Fibroblast of lung (primary cell): ENCODE measurements around the gene SOX9. TPM values are rescaled to one million over a fixed set of nuclear protein-coding genes. Genes with fewer than 3 reads are reported as not detected.
A peak's percentile ranks its signal among the peaks of the same experiment; 100 is the strongest.

Experiments used
- DNase-seq, 2 donors: peaks; one replicate each; pipeline versions ENCODE4 v3.0.0 to v3.0.0-alpha.2; 2010; ENCODE audit warnings: low read depth in 2 of 2
- H2AFZ ChIP-seq: 2 replicates; pipeline ENCODE4 v1.5.1; 2012; ENCODE audit warnings: low read length, control low read depth, inconsistent platforms
- H3K27ac ChIP-seq: 2 replicates; pipeline ENCODE4 v1.5.1; 2011; ENCODE audit warnings: low read length, control low read depth; ENCODE audit not compliant: insufficient read depth
- H3K27me3 ChIP-seq: 2 replicates; pipeline ENCODE4 v1.5.1; 2011; ENCODE audit warnings: mild to moderate bottlenecking, low read length; ENCODE audit not compliant: control insufficient read depth, insufficient read depth
- H3K36me3 ChIP-seq: 2 replicates; pipeline ENCODE4 v1.5.1; 2011; ENCODE audit warnings: low read length; ENCODE audit not compliant: control insufficient read depth, insufficient read depth
- H3K4me1 ChIP-seq: 2 replicates; pipeline ENCODE4 v1.5.1; 2011; ENCODE audit warnings: low read length; ENCODE audit not compliant: control insufficient read depth, insufficient read depth; ENCODE audit errors: extremely low read depth
- H3K4me2 ChIP-seq: 2 replicates; pipeline ENCODE4 v1.5.1; 2011; ENCODE audit warnings: low read length, control low read depth; ENCODE audit not compliant: insufficient read depth; ENCODE audit errors: extremely low read depth
- H3K4me3 ChIP-seq, 4 experiments: fragments of 200-600 bp in 1 of 4; sonication (generic) in 1 of 4; replicated peaks in 1 of 4; 2 replicates each; pipeline ENCODE4 v1.5.1; 2011 to 2016; ENCODE audit warnings: low read length in 4 of 4, low read depth in 3 of 4, mild to moderate bottlenecking in 3 of 4, control low read depth in 2 of 4, inconsistent platforms in 1 of 4, mixed read lengths in 1 of 4; ENCODE audit not compliant: insufficient read depth in 1 of 4; ENCODE audit errors: control extremely low read depth in 1 of 4
- H3K79me2 ChIP-seq: 2 replicates; pipeline ENCODE4 v1.5.1; 2012; ENCODE audit warnings: mild to moderate bottlenecking, low read length, inconsistent platforms; ENCODE audit not compliant: control insufficient read depth, insufficient read depth
- H3K9ac ChIP-seq: 2 replicates; pipeline ENCODE4 v1.5.1; 2011; ENCODE audit warnings: mild to moderate bottlenecking, low read length, control low read depth; ENCODE audit not compliant: insufficient read depth
- H3K9me3 ChIP-seq: 2 replicates; pipeline ENCODE4 v1.5.1; 2012; ENCODE audit warnings: low read depth, low read length; ENCODE audit not compliant: control insufficient read depth, insufficient read depth
- H4K20me1 ChIP-seq: 2 replicates; pipeline ENCODE4 v1.5.1; 2011; ENCODE audit warnings: low read length; ENCODE audit not compliant: control insufficient read depth, insufficient read depth; ENCODE audit errors: extremely low read depth
- EZH2 ChIP-seq: IDR thresholded peaks from 2 replicates; pipeline ENCODE4 v1.5.1; 2012; ENCODE audit warnings: low read length, control low read depth, mild to moderate bottlenecking; ENCODE audit errors: missing control alignments
- polyA plus RNA-seq, 2 donors: library from polyadenylated mRNA; depleted of rRNA in 1 of 2; stranded (reverse) in 1 of 2; unstranded in 1 of 2; fragments of >200 nt; gene quantifications; 2 replicates each; pipeline ENCODE4 v1.2.1, GENCODE V29; 2011 to 2012; ENCODE audit warnings: missing spikeins in 1 of 2
- total RNA-seq: library from RNA; depleted of rRNA; stranded (reverse); fragments of >200 nt; gene quantifications from 2 replicates; pipeline ENCODE4 v1.2.1, GENCODE V29; 2014
- TF ChIP-seq, protein P1 (sequence below), 2 donors: IDR thresholded peaks in 1 of 2; conservative IDR thresholded peaks in 1 of 2; 1 replicate in 1 of 2; 2 replicates in 1 of 2; pipeline ENCODE4 v1.5.1; 2011 to 2012; ENCODE audit warnings: low read length in 2 of 2, control low read depth in 1 of 2, inconsistent platforms in 1 of 2, low read depth in 1 of 2, mild to moderate bottlenecking in 1 of 2

Gene SOX9
- total and polyA plus RNA-seq, 2 donors (not counting 1 experiment from before 2014, with no cell fraction given), result 3.1 to 5.4 TPM

DNA sequence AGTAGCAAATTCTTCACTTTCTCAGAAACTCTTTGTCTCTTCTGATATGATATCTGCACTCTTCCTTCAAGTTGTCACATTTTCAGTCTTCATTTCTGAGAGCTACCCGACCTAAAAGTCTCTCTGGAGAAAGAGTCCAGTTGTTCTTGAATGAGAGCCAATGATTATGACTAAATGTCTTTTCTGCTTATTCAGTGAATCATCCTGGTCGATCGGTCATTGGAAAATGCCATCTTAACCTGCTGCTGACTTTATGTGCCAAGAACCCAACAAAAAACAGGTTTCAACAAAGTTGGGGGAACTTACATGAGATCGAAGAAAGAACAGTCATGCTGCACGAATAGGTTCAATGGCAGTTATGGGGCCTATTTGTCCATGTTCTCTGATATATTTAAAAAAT, 15.9 kb downstream of the SOX9 start:
- H3K4me3 ChIP-seq, result no peak overlapping the region
- no peak overlapping the region for H3K27ac ChIP-seq
- H4K20me1 ChIP-seq, result no peaks in the 10 kb centered on the region
- H3K27me3 ChIP-seq, result no peaks in the 10 kb centered on the region
- DNase-seq, result peak; percentile 79 to 87
- H2AFZ ChIP-seq, result no peak overlapping the region
- H3K9me3 ChIP-seq, result no peaks in the 10 kb centered on the region
- H3K9ac ChIP-seq, result no peak overlapping the region
- H3K4me2 ChIP-seq, result peak overlapping the region; percentile 42
- no peak for TF ChIP-seq EZH2
- TF ChIP-seq, protein P1, sequence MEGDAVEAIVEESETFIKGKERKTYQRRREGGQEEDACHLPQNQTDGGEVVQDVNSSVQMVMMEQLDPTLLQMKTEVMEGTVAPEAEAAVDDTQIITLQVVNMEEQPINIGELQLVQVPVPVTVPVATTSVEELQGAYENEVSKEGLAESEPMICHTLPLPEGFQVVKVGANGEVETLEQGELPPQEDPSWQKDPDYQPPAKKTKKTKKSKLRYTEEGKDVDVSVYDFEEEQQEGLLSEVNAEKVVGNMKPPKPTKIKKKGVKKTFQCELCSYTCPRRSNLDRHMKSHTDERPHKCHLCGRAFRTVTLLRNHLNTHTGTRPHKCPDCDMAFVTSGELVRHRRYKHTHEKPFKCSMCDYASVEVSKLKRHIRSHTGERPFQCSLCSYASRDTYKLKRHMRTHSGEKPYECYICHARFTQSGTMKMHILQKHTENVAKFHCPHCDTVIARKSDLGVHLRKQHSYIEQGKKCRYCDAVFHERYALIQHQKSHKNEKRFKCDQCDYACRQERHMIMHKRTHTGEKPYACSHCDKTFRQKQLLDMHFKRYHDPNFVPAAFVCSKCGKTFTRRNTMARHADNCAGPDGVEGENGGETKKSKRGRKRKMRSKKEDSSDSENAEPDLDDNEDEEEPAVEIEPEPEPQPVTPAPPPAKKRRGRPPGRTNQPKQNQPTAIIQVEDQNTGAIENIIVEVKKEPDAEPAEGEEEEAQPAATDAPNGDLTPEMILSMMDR (conservative IDR thresholded peaks at IDR 0.05 in 1 of 2, IDR thresholded peaks at IDR 0.05 in 1 of 2; ENCODE audit: low read depth in 1 of 2, low read length in 2 of 2), result no peak
- no peaks in the 10 kb centered on the region for H3K79me2 ChIP-seq
- H3K4me1 ChIP-seq, result peaks cover 5% of the 10 kb centered on the region
- no peaks in the 10 kb centered on the region for H3K36me3 ChIP-seq

DNA sequence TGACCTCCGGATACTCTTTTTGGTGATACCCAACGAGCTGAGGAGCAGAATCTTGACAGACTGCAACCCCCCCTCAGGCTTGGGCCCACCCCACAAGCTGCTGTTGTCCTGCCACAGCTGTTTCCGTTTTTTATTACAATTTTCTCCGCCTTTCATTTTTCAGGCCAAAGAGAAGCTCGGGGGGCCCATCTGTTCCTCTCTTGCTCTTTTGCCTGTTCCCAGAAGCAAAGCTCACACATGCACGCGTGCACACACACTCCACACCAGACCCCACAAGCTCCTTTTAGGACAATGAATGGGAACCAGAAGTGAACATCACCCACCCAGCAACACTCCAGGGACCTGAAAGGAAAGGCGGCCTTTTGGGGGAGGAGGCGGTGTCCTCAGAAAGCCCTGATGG, 16.3 kb downstream of the SOX9 start:
- no peak for TF ChIP-seq EZH2
- TF ChIP-seq, protein P1 (conservative IDR thresholded peaks at IDR 0.05 in 1 of 2, IDR thresholded peaks at IDR 0.05 in 1 of 2; ENCODE audit: low read depth in 1 of 2, low read length in 2 of 2), result no peak
- Histone ChIP-seq H4K20me1 (no peaks in the 10 kb centered on the region), H3K9ac (no peak overlapping the region), H3K79me2 (no peaks in the 10 kb centered on the region), H3K4me1 (peaks cover 5% of the 10 kb centered on the region), H3K4me2 (no peak overlapping the region), H3K27ac (no peak overlapping the region), H3K4me3 (no peak overlapping the region), H3K36me3 (no peaks in the 10 kb centered on the region), H2AFZ (no peak overlapping the region), H3K27me3 (no peaks in the 10 kb centered on the region), H3K9me3 (no peaks in the 10 kb centered on the region)
- DNase-seq, result no peak

DNA sequence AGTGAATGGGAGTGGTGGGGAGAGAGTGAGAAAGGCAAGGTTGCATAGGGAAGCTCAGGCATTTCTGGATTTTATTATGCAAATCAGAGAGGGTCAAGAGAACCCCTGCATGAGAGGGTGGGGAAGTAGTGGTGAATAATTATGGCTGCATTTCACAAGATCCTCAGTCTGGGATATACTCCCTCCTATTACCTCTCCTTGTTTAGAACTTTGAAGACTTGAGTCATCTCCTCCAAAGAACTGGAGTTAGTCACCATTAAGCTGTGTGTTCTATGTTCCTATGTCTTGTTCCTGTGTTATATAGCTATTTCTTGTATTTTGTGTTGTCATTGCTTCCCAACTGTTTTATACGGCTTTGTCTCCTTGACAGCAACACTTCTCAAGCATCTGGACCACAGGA, 18.4 kb downstream of the SOX9 start:
- no peak overlapping the region for H3K27ac ChIP-seq
- H3K9me3 ChIP-seq, result no peaks in the 10 kb centered on the region
- TF ChIP-seq, protein P1 (conservative IDR thresholded peaks at IDR 0.05 in 1 of 2, IDR thresholded peaks at IDR 0.05 in 1 of 2; ENCODE audit: low read depth in 1 of 2, low read length in 2 of 2), result no peak
- TF ChIP-seq EZH2, result no peak
- peaks cover 5% of the 10 kb centered on the region for H3K4me1 ChIP-seq
- no peaks in the 10 kb centered on the region for H3K79me2 ChIP-seq
- H3K4me2 ChIP-seq, result no peak overlapping the region
- no peak overlapping the region for H2AFZ ChIP-seq
- no peak overlapping the region for H3K9ac ChIP-seq
- H3K27me3 ChIP-seq, result no peaks in the 10 kb centered on the region
- H3K4me3 ChIP-seq, result no peak overlapping the region
- H4K20me1 ChIP-seq, result no peaks in the 10 kb centered on the region
- H3K36me3 ChIP-seq, result no peaks in the 10 kb centered on the region
- DNase-seq, result peak in 1 of 2 donors; percentile 79
